ENCODE measurements around the gene SARDH.

Gene SARDH

GRCh38 chr9:133684121-133684935, 53.8 kb downstream of the SARDH start:
- no peak for TF ChIP-seq CTCF (IDR thresholded peaks at IDR 0.05; ENCODE audit: low read depth, low read length)
- H3K27me3 ChIP-seq (ENCODE audit: insufficient read depth, low read depth, severe bottlenecking) = no peaks in the 10 kb centered on the region

GRCh38 chr9:133683586-133684120, 54.5 kb downstream of the SARDH start:
- no peak overlapping the region; the same call in 1 of the 2 replicates for H3K27ac ChIP-seq
- no peak for TF ChIP-seq CTCF (IDR thresholded peaks at IDR 0.05; ENCODE audit: low read depth, low read length)

More at GRCh38 chr9:133684121-133684935, 53.8 kb downstream of the SARDH start:
- DNase-seq = no peak
- Histone ChIP-seq H3K36me3 (peaks cover 87% of the 10 kb centered on the region), H3K9me3 (ENCODE audit: severe bottlenecking) (no peaks in the 10 kb centered on the region), H3K27ac (no peak overlapping the region; the same call in 1 of the 2 replicates), H3K4me3 (ENCODE audit: low read depth, low read length) (no peak overlapping the region)

GRCh38 chr9:133682818-133683585, 55.1 kb downstream of the SARDH start:
- H3K27me3 ChIP-seq (ENCODE audit: insufficient read depth, low read depth, severe bottlenecking) = no peaks in the 10 kb centered on the region
- H3K4me3 ChIP-seq (ENCODE audit: low read depth, low read length) = no peak overlapping the region
- no peak for DNase-seq
- no peak overlapping the region; the same call in 1 of the 2 replicates for H3K27ac ChIP-seq
- H3K36me3 ChIP-seq = peaks cover 90% of the 10 kb centered on the region
- no peaks in the 10 kb centered on the region for H3K9me3 ChIP-seq (ENCODE audit: severe bottlenecking)
- TF ChIP-seq CTCF (IDR thresholded peaks at IDR 0.05; ENCODE audit: low read depth, low read length) = no peak

More at GRCh38 chr9:133683586-133684120, 54.5 kb downstream of the SARDH start:
- Histone ChIP-seq H3K27me3 (ENCODE audit: insufficient read depth, low read depth, severe bottlenecking) (no peaks in the 10 kb centered on the region), H3K36me3 (peaks cover 87% of the 10 kb centered on the region), H3K4me3 (ENCODE audit: low read depth, low read length) (no peak overlapping the region), H3K9me3 (ENCODE audit: severe bottlenecking) (no peaks in the 10 kb centered on the region)
- DNase-seq = no peak

- Histone ChIP-seq H3K27ac (no peak overlapping the region), H3K27me3 (ENCODE audit: insufficient read depth, low read depth, severe bottlenecking) (no peaks in the 10 kb centered on the region), H3K9me3 (ENCODE audit: severe bottlenecking) (no peaks in the 10 kb centered on the region), H3K36me3 (peaks cover 93% of the 10 kb centered on the region), H3K4me3 (ENCODE audit: low read depth, low read length) (no peak overlapping the region)
- no peak for DNase-seq
- no peak for TF ChIP-seq CTCF (IDR thresholded peaks at IDR 0.05; ENCODE audit: low read depth, low read length)
Measured at GRCh38 chr9:133681658-133682306, 56.4 kb downstream of the SARDH start.

GRCh38 chr9:133680976-133681657, 57.0 kb downstream of the SARDH start:
- Histone ChIP-seq H3K9me3 (ENCODE audit: severe bottlenecking) (no peaks in the 10 kb centered on the region), H3K4me3 (ENCODE audit: low read depth, low read length) (no peak overlapping the region), H3K27ac (no peak overlapping the region), H3K27me3 (ENCODE audit: insufficient read depth, low read depth, severe bottlenecking) (no peaks in the 10 kb centered on the region), H3K36me3 (peaks cover 93% of the 10 kb centered on the region)
- TF ChIP-seq CTCF (IDR thresholded peaks at IDR 0.05; ENCODE audit: low read depth, low read length) = no peak
- DNase-seq = no peak

Data from WERI-Rb-1 (cell line).